WTC11 (cell line): ENCODE measurements around the gene SLC25A45. TPM values are rescaled to one million over a fixed set of nuclear protein-coding genes. Genes with fewer than 3 reads are reported as not detected.

Experiments used
- ATAC-seq: fragments of 200-7000 bp; cut with Tn5 transposase; 2 replicates; pipeline ENCODE4 v1.10.0; 2021; ENCODE audit warnings: mild to moderate bottlenecking, moderate library complexity
- CTCF ChIA-PET: fragments of 300-600 bp; sonication (Branson Sonifier 250); formaldehyde crosslinking; loops from one replicate; lab custom pipeline; 2021; ENCODE audit warnings: antibody characterized with exemption; lab: Charles Lee
- POLR2A ChIA-PET: fragments of 350-600 bp; sonication (Branson Sonifier 250); formaldehyde crosslinking; loops from one replicate; lab custom pipeline; 2021; ENCODE audit warnings: antibody characterized with exemption; lab: Charles Lee
- DNase-seq: peaks from one replicate; pipeline ENCODE4 v3.0.0; 2021; ENCODE audit warnings: low spot score
- H3K27ac Mint-ChIP-seq: 2 replicates; pipeline ENCODE4 v1.8.0; 2021; ENCODE audit warnings: mixed read lengths
- H3K27me3 Mint-ChIP-seq: 2 replicates; pipeline ENCODE4 v1.8.0; 2021; ENCODE audit warnings: low read depth, mild to moderate bottlenecking, moderate library complexity, mixed read lengths
- H3K36me3 Mint-ChIP-seq: 2 replicates; pipeline ENCODE4 v1.8.0; 2021; ENCODE audit warnings: mixed read lengths
- H3K4me1 Mint-ChIP-seq: 2 replicates; pipeline ENCODE4 v1.8.0; 2022; ENCODE audit warnings: mixed read lengths
- H3K4me3 Mint-ChIP-seq: 2 replicates; pipeline ENCODE4 v1.8.0; 2021; ENCODE audit warnings: mild to moderate bottlenecking, moderate library complexity, mixed read lengths
- H3K9me3 Mint-ChIP-seq: 2 replicates; pipeline ENCODE4 v1.8.0; 2021; ENCODE audit warnings: mixed read lengths
- AR ChIP-seq: fragments of 250-450 bp; sonication (Bioruptor Pico); IDR thresholded peaks from 2 replicates; pipeline ENCODE4 v1.9.0; 2021; ENCODE audit warnings: mild to moderate bottlenecking
- CDX4 ChIP-seq: fragments of 250-450 bp; sonication (Bioruptor Pico); IDR thresholded peaks from 2 replicates; pipeline ENCODE4 v1.9.0; 2021; ENCODE audit warnings: moderate library complexity, mild to moderate bottlenecking, inconsistent platforms, borderline replicate concordance
- E2F5 ChIP-seq: sonication (generic); formaldehyde crosslinking; IDR thresholded peaks from 2 replicates; pipeline ENCODE4 v1.8.1; 2022; ENCODE audit warnings: mild to moderate bottlenecking, moderate library complexity, missing genetic modification reagents
- EMX1 ChIP-seq: fragments of 250-450 bp; sonication (Bioruptor Pico); IDR thresholded peaks from 2 replicates; pipeline ENCODE4 v1.8.0; 2021; ENCODE audit warnings: mild to moderate bottlenecking
- ESRRA ChIP-seq: sonication (generic); formaldehyde crosslinking; IDR thresholded peaks from 2 replicates; pipeline ENCODE4 v1.8.1; 2022; ENCODE audit warnings: mild to moderate bottlenecking, missing genetic modification reagents, borderline replicate concordance
- FOXK1 ChIP-seq: sonication (generic); formaldehyde crosslinking; IDR thresholded peaks from 2 replicates; pipeline ENCODE4 v1.8.0; 2022; ENCODE audit warnings: mild to moderate bottlenecking, moderate library complexity, missing genetic modification reagents
- GABPB1 ChIP-seq: sonication (generic); formaldehyde crosslinking; IDR thresholded peaks from 2 replicates; pipeline ENCODE4 v1.8.1; 2023; ENCODE audit warnings: mild to moderate bottlenecking, missing genetic modification reagents
- GTF2I ChIP-seq: fragments of 250-450 bp; sonication (Bioruptor Pico); conservative IDR thresholded peaks from 2 replicates; pipeline ENCODE4 v1.4.0; 2021; ENCODE audit warnings: mild to moderate bottlenecking
- HMGA2 ChIP-seq: fragments of 250-450 bp; sonication (Bioruptor Pico); IDR thresholded peaks from 2 replicates; pipeline ENCODE4 v1.4.0; 2021; ENCODE audit warnings: mild to moderate bottlenecking, moderate library complexity
- JUN ChIP-seq: sonication (generic); formaldehyde crosslinking; IDR thresholded peaks from 2 replicates; pipeline ENCODE4 v1.8.0; 2023; ENCODE audit warnings: mild to moderate bottlenecking, missing genetic modification reagents
- KAT7 ChIP-seq: sonication (generic); formaldehyde crosslinking; IDR thresholded peaks from 2 replicates; pipeline ENCODE4 v1.8.1; 2023; ENCODE audit warnings: missing genetic modification reagents, mild to moderate bottlenecking, borderline replicate concordance
- NFYB ChIP-seq: sonication (generic); formaldehyde crosslinking; conservative IDR thresholded peaks from 2 replicates; pipeline ENCODE4 v1.8.0; 2022; ENCODE audit warnings: low read depth, missing genetic modification reagents
- NR2C2 ChIP-seq: sonication (generic); formaldehyde crosslinking; IDR thresholded peaks from 2 replicates; pipeline ENCODE4 v1.8.0; 2022; ENCODE audit warnings: mild to moderate bottlenecking, missing genetic modification reagents
- TCF7 ChIP-seq: sonication (generic); formaldehyde crosslinking; IDR thresholded peaks from 2 replicates; pipeline ENCODE4 v1.8.0; 2022; ENCODE audit warnings: mild to moderate bottlenecking, low read depth, missing genetic modification reagents, moderate library complexity
- ZNF532 ChIP-seq: fragments of 250-450 bp; sonication (Bioruptor Pico); IDR thresholded peaks from 2 replicates; pipeline ENCODE4 v1.9.0; 2021; ENCODE audit warnings: mild to moderate bottlenecking, borderline replicate concordance
- total RNA-seq: library from RNA; stranded (reverse); gene quantifications from 3 replicates; pipeline ENCODE4 v1.2.3, GENCODE V29; 2021
- TF ChIP-seq, protein P1 (sequence below): fragments of 250-450 bp; sonication (Bioruptor Pico); conservative IDR thresholded peaks from 2 replicates; pipeline ENCODE4 v1.9.0; 2021; ENCODE audit warnings: mild to moderate bottlenecking

SLC25A45 gene
- total RNA-seq, 1 experiment from 2014 or later = 1.7 TPM

GRCh38 chr11:65401073-65401802, 18.8 kb upstream of the SLC25A45 start:
- H3K36me3 Mint-ChIP-seq = peaks cover 11% of the 10 kb centered on the region
- ATAC-seq (peak; percentile 71), DNase-seq (peak; percentile 45)
- no peaks in the 10 kb centered on the region for H3K27me3 Mint-ChIP-seq
- ChIA-PET CTCF (interaction anchor here (0.6 to 1.7 kb wide), 4 partner anchors 15 to 138 kb away, joined by 3 to 9 read pairs (median 3); no protein-coding TSS in a partner anchor), POLR2A (interaction anchor here (0.9 kb wide), 1 partner anchor 18 kb away, joined by 7 read pairs; no protein-coding TSS in a partner anchor)
- no peak overlapping the region for H3K4me3 Mint-ChIP-seq
- no peak for TF ChIP-seq ZNF532 (CRISPR knock-in tag)
- TF ChIP-seq ESRRA (CRISPR knock-in tag) = no peak
- TF ChIP-seq AR (CRISPR knock-in tag) = no peak
- TF ChIP-seq GTF2I = no peak
- TF ChIP-seq, protein P1, sequence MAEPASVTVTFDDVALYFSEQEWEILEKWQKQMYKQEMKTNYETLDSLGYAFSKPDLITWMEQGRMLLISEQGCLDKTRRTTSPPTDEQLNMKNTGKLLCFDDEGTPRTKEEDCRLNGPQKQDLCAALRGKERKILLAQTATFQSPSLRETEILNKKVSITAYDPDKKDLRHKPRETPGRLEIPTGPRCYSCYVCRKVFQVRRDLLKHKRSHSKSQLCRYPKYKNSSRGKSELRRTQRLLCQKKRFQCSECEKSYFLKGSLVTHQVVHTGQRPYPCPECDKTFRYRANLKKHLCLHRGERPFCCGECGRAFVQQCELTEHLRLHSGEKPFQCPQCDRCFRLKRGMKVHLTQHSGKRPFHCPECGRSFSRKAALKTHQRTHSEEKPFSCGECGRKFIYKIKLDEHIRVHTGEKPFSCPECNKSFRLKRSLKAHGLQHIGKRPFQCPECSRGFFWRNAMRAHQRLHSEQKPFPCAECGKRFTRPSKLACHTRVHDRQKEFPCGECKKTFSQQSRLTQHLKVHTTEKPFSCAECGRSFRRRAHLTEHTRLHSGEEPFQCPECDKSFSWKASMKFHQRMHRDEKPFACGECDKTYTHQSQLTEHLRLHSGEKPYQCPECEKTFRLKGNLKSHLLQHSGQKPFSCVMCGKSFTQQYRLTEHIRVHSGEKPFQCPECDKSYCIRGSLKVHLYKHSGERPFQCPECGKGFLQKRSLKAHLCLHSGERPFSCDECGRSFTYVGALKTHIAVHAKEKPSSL (CRISPR knock-in tag) = no peak
- no peak for TF ChIP-seq NR2C2
- TF ChIP-seq KAT7 (CRISPR knock-in tag) = no peak
- no peak for TF ChIP-seq HMGA2 (CRISPR knock-in tag)
- no peaks in the 10 kb centered on the region for H3K9me3 Mint-ChIP-seq
- H3K4me1 Mint-ChIP-seq = peaks cover 10% of the 10 kb centered on the region
- H3K27ac Mint-ChIP-seq = no peak overlapping the region

- Mint-ChIP-seq H3K27ac (peak overlapping the region; percentile 41; the same call in 1 of the 2 replicates), H3K4me1 (peaks cover 10% of the 10 kb centered on the region), H3K36me3 (peaks cover 11% of the 10 kb centered on the region), H3K27me3 (no peaks in the 10 kb centered on the region), H3K4me3 (no peak overlapping the region), H3K9me3 (no peaks in the 10 kb centered on the region)
- ChIA-PET CTCF (interaction anchor here (1.7 to 3.0 kb wide), 2 partner anchors 15 to 69 kb away, joined by 9 to 10 read pairs; no protein-coding TSS in a partner anchor), POLR2A (no interaction called here)
- DNase-seq = no peak
- no peak for ATAC-seq
- TF ChIP-seq KAT7 (CRISPR knock-in tag) (no peak), CDX4 (CRISPR knock-in tag) (no peak), HMGA2 (CRISPR knock-in tag) (no peak), TCF7 (CRISPR knock-in tag) (no peak), FOXK1 (no peak), JUN (CRISPR knock-in tag) (no peak), NFYB (CRISPR knock-in tag) (no peak), NR2C2 (no peak), EMX1 (no peak), GABPB1 (no peak), E2F5 (CRISPR knock-in tag) (no peak)
- TF ChIP-seq, protein P1 (CRISPR knock-in tag) = no peak
These were observed 18.0 kb upstream of the SLC25A45 start for GRCh38 chr11:65400307-65401072.
